Adrenal gland (tissue), 12 donors: ENCODE results near the gene NDUFB7. TPM values are rescaled to one million over a fixed set of nuclear protein-coding genes. Genes with fewer than 3 reads are reported as not detected.

ENCODE experiments used
- DNase-seq, 7 donors: peaks; one replicate each; pipeline ENCODE4 v3.0.0-alpha.2; 2019 to 2020
- H3K27ac ChIP-seq, 5 donors: fragments of 200-600 bp; sonication (generic) in 4 of 5; 1 replicate in 3 of 5; 2 replicates in 2 of 5; pipeline versions ENCODE4 v1.5.1 to v1.8.0; 2016 to 2020; ENCODE audit warnings: mild to moderate bottlenecking in 1 of 5
- H3K27me3 ChIP-seq: fragments of 200-600 bp; 2 replicates; pipeline ENCODE4 v1.8.0; 2021
- H3K36me3 ChIP-seq, 2 donors: fragments of 200-600 bp; replicated peaks in 1 of 2; 1 replicate in 1 of 2; 2 replicates in 1 of 2; pipeline versions ENCODE4 v1.5.1 to v1.8.0; 2018 to 2022
- H3K4me1 ChIP-seq, 2 donors: fragments of 200-600 bp; replicated peaks in 1 of 2; 1 replicate in 1 of 2; 2 replicates in 1 of 2; pipeline versions ENCODE4 v1.5.1 to v1.8.0; 2018 to 2021
- H3K4me3 ChIP-seq, 4 donors: fragments of 200-600 bp; sonication (generic) in 3 of 4; one replicate each; pipeline ENCODE4 v1.5.1; 2016 to 2018
- H3K9me3 ChIP-seq, 3 donors: fragments of 200-600 bp; sonication (generic) in 1 of 3; replicated peaks in 1 of 3; 1 replicate in 2 of 3; 2 replicates in 1 of 3; pipeline versions ENCODE4 v1.5.1 to v1.8.0; 2016 to 2021
- CTCF ChIP-seq, 6 experiments: fragments of 450-650 bp in 4 of 6; fragments of 200-600 bp in 2 of 6; sonication (generic) in 1 of 6; IDR thresholded peaks; 1 replicate in 5 of 6; 2 replicates in 1 of 6; pipeline versions ENCODE4 v1.5.1 to v1.8.0; 2016 to 2021; ENCODE audit warnings: antibody characterized with exemption in 6 of 6, mild to moderate bottlenecking in 2 of 6, moderate library complexity in 1 of 6
- POLR2A ChIP-seq, 2 donors: fragments of 450-650 bp; IDR thresholded peaks; one replicate each; pipeline ENCODE4 v1.6.1; 2017; ENCODE audit warnings: antibody characterized with exemption in 2 of 2, mild to moderate bottlenecking in 2 of 2, moderate library complexity in 1 of 2
- WGBS, 4 donors: extraction: QIAGEN DNeasy Blood & Tissue Kit in 2 of 4; methylation state at CpG; one replicate each; pipeline versions ENCODE4 v1.1.5 to v1.1.7; 2013 to 2017; 5-methylcytosine and 5-hydroxymethylcytosine counted together
- intact Hi-C, 2 donors: fragments of 100-400 bp; cut with DNase I; formaldehyde crosslinking; loops; one replicate each; pipeline versions ENCODE4 v1.14.1 to v1.15.0; 2022 to 2023
- microRNA counts, 2 donors: library from miRNA; unstranded; fragments of <30 nt; microRNA quantifications; one replicate each; lab custom pipeline; 2016
- microRNA-seq, 3 donors: library from miRNA; unstranded; fragments of <30 nt; microRNA quantifications; one replicate each; pipeline ENCODE4, GENCODE V29; 2017 to 2020
- polyA plus RNA-seq, 3 donors: library from polyadenylated mRNA; stranded (reverse); fragments of 200-250 nt in 2 of 3; fragments of 350-450 nt in 1 of 3; fragmentation: Illumina TruSeq in 1 of 3; extraction: RNeasy Lipid Tissue Mini Kit (QIAGEN cat#74804) in 1 of 3; gene quantifications; one replicate each; pipeline ENCODE4 v1.2.3, GENCODE V29; 2013 to 2014
- small RNA-seq, 2 donors: library from RNA; depleted of rRNA; stranded (forward); fragments of <200 nt; gene quantifications; one replicate each; pipeline ENCODE3, GENCODE V24; 2016
- total RNA-seq, 9 donors: library from RNA; depleted of rRNA in 4 of 9; stranded (reverse); fragments of >200 nt in 4 of 9; fragments of 120-200 nt in 1 of 9; fragmentation: NEBNext Ultra II Directional in 1 of 9; extraction: Animal tissue kit (Norgen Biotek cat#: 25700) in 1 of 9; gene quantifications; one replicate each; pipeline versions ENCODE4 v1.1.0 to v1.2.4, GENCODE V29; 2013 to 2023
- donor health status: healthy with polysubstance abuse.
- donor health status: Bipolar disorder and iron deficiency.
- donor health status: DM: yes; HTN: yes; CAD: no.
- donor health status: DM: no; HTN: no; CAD: no.
- donor health status: DM: no; HTN: no; CAD: no.
- donor health status: DM: yes; HTN: yes; CAD: no.

The NDUFB7 gene
- total and polyA plus RNA-seq, 12 donors: 19.1 to 848 (median 365) TPM

- Histone ChIP-seq H3K27ac (peak overlapping the region; percentile 93 to 100 (median 100)), H3K4me1 (peaks cover 36 to 58% of the 10 kb centered on the region in 2 donors), H3K9me3 (no peaks in the 10 kb centered on the region), H3K4me3 (peak overlapping the region; percentile 84 to 98 (median 88)), H3K27me3 (no peaks in the 10 kb centered on the region), H3K36me3 (peaks cover 0 to 33% of the 10 kb centered on the region in 2 donors)
- intact Hi-C loops: no loop called here
- WGBS, 4 donors: 0 to 1% (median 0%) methylated on average over 1 to 32 of the region's 32 CpGs
- DNase-seq: peak in 4 of 7 donors; percentile 57 to 66 (median 60)
- no peak for TF ChIP-seq CTCF (IDR thresholded peaks at IDR 0.05)
- TF ChIP-seq POLR2A (IDR thresholded peaks at IDR 0.05): peak in 1 of 2 donors; percentile 6
Observed at GRCh38 chr19:14517446-14517839, 54.4 kb downstream of the NDUFB7 start.

GRCh38 chr19:14516746-14517438, 55.0 kb downstream of the NDUFB7 start:
- TF ChIP-seq POLR2A (IDR thresholded peaks at IDR 0.05) (no peak), CTCF (IDR thresholded peaks at IDR 0.05) (no peak)
- Histone ChIP-seq H3K27ac (peak overlapping the region in 4 of 5 donors; percentile 99 to 100 (median 100)), H3K4me1 (peaks cover 36 to 60% of the 10 kb centered on the region in 2 donors)

More at GRCh38 chr19:14516746-14517438, 55.0 kb downstream of the NDUFB7 start:
- intact Hi-C loops: no loop called here
- Histone ChIP-seq H3K27me3 (no peaks in the 10 kb centered on the region), H3K9me3 (no peaks in the 10 kb centered on the region), H3K36me3 (peaks cover 0 to 33% of the 10 kb centered on the region in 2 donors), H3K4me3 (peak overlapping the region; percentile 84 to 98 (median 88))
- DNase-seq: peak in 1 of 7 donors; percentile 65
- 7 to 21% (median 14%) methylated on average over 13 to 22 of the region's 22 CpGs for WGBS, 4 donors

MicroRNA genes within 50 kb of the gene (microRNA counts, 767-probe panel; counts per million panel counts)
- 0 counts per million in 2 donors for microRNA hsa-miR-639 (lab: Ali Mortazavi, UCI)

Small RNA genes within 50 kb of the gene (microRNA-seq; reads per million reads assigned to microRNA genes)
- gene MIR639: 0.76 to 4.3 (median 1.3) reads per million in 3 donors

Small RNA genes within 50 kb of the gene (small RNA-seq; reads per million reads assigned to genes)
- gene RN7SL842P: 0 reads per million in 2 donors

Other genes with a start within 250 kb of the NDUFB7 start
- gene ADGRE5, start 190.6 kb downstream of the NDUFB7 start, total RNA-seq: 100 to 1,000 TPM in 1 of 9 donors, 10 to 100 TPM in 7, 1 to 10 TPM in 1; 7.4 to 103 (median 70.6) TPM
- 10 to 100 TPM; 11.7 to 25.8 (median 15.9) TPM for gene ADGRE5, start 190.6 kb downstream of the NDUFB7 start, polyA plus RNA-seq
- gene DDX39A, start 152.7 kb downstream of the NDUFB7 start, total RNA-seq: 10 to 100 TPM; 30.7 to 60.7 (median 42.7) TPM
- gene DDX39A, start 152.7 kb downstream of the NDUFB7 start, polyA plus RNA-seq: 100 to 1,000 TPM in 2 of 3 donors, 10 to 100 TPM in 1; 26.7 to 262 (median 126) TPM
- gene PKN1, start 138.8 kb downstream of the NDUFB7 start, total RNA-seq: 100 to 1,000 TPM in 7 of 9 donors, 10 to 100 TPM in 2; 49.9 to 184 (median 122) TPM
- 100 to 1,000 TPM in 2 of 3 donors, 10 to 100 TPM in 1; 27.5 to 209 (median 118) TPM for gene PKN1, start 138.8 kb downstream of the NDUFB7 start, polyA plus RNA-seq
- 10 to 100 TPM in 1 of 9 donors, 1 to 10 TPM in 8; 2.0 to 31.1 (median 4.5) TPM for gene PTGER1, start 96.7 kb downstream of the NDUFB7 start, total RNA-seq
- 1 to 10 TPM in 2 of 3 donors, not detected in 1; 1.9 to 4.8 TPM for gene PTGER1, start 96.7 kb downstream of the NDUFB7 start, polyA plus RNA-seq
- 100 to 1,000 TPM in 1 of 9 donors, 10 to 100 TPM in 8; 52.2 to 107 (median 62.3) TPM for gene GIPC1, start 75.9 kb downstream of the NDUFB7 start, total RNA-seq
- 10 to 100 TPM; 26.6 to 85.7 (median 74.3) TPM for gene GIPC1, start 75.9 kb downstream of the NDUFB7 start, polyA plus RNA-seq
- gene DNAJB1, start 53.7 kb downstream of the NDUFB7 start, total RNA-seq: 100 to 1,000 TPM in 7 of 9 donors, 10 to 100 TPM in 2; 86.9 to 273 (median 142) TPM
- gene DNAJB1, start 53.7 kb downstream of the NDUFB7 start, polyA plus RNA-seq: 100 to 1,000 TPM in 1 of 3 donors, 10 to 100 TPM in 2; 42.5 to 192 (median 45.5) TPM
- 100 to 1,000 TPM; 108 to 282 (median 198) TPM for gene TECR, start 42.5 kb downstream of the NDUFB7 start, total RNA-seq
- gene TECR, start 42.5 kb downstream of the NDUFB7 start, polyA plus RNA-seq: 100 to 1,000 TPM; 212 to 610 (median 550) TPM
- not detected for gene CLEC17A, start 11.0 kb upstream of the NDUFB7 start, total RNA-seq
- under 1 TPM in 2 of 3 donors, not detected in 1; 0.03 to 0.16 TPM for gene CLEC17A, start 11.0 kb upstream of the NDUFB7 start, polyA plus RNA-seq
- gene ADGRE3, start 102.8 kb upstream of the NDUFB7 start, total RNA-seq: under 1 TPM in 2 of 9 donors, not detected in 7; 0.06 to 0.39 TPM
- gene ADGRE3, start 102.8 kb upstream of the NDUFB7 start, polyA plus RNA-seq: not detected
- gene ZNF333, start 118.0 kb upstream of the NDUFB7 start, total RNA-seq: 10 to 100 TPM; 13.4 to 26.1 (median 19.5) TPM
- 10 to 100 TPM in 2 of 3 donors, 1 to 10 TPM in 1; 8.3 to 17.8 (median 12.1) TPM for gene ZNF333, start 118.0 kb upstream of the NDUFB7 start, polyA plus RNA-seq
- gene ADGRE2, start 206.5 kb upstream of the NDUFB7 start, total RNA-seq: 10 to 100 TPM in 4 of 9 donors, 1 to 10 TPM in 4, under 1 TPM in 1; 0.11 to 47.9 (median 8.3) TPM
- 1 to 10 TPM; 1.7 to 6.4 (median 2.8) TPM for gene ADGRE2, start 206.5 kb upstream of the NDUFB7 start, polyA plus RNA-seq